D341Med (cell line): ENCODE measurements around the gene SEPTIN2.
"Not testable (repeated sequence)": the region's sequence is repeated elsewhere in the genome, so short reads cannot be mapped to it uniquely, and the experiment has no call there.

Experiments used
- DNase-seq: peaks from one replicate; pipeline ENCODE4 v3.0.0; 2012; ENCODE audit warnings: low spot score

Gene SEPTIN2

GRCh38 chr2:241386519-241386918 is 70.8 kb downstream of the SEPTIN2 start:
- no peak for DNase-seq

GRCh38 chr2:241389697-241390096 is 74.0 kb downstream of the SEPTIN2 start:
- DNase-seq = no peak

DNA sequence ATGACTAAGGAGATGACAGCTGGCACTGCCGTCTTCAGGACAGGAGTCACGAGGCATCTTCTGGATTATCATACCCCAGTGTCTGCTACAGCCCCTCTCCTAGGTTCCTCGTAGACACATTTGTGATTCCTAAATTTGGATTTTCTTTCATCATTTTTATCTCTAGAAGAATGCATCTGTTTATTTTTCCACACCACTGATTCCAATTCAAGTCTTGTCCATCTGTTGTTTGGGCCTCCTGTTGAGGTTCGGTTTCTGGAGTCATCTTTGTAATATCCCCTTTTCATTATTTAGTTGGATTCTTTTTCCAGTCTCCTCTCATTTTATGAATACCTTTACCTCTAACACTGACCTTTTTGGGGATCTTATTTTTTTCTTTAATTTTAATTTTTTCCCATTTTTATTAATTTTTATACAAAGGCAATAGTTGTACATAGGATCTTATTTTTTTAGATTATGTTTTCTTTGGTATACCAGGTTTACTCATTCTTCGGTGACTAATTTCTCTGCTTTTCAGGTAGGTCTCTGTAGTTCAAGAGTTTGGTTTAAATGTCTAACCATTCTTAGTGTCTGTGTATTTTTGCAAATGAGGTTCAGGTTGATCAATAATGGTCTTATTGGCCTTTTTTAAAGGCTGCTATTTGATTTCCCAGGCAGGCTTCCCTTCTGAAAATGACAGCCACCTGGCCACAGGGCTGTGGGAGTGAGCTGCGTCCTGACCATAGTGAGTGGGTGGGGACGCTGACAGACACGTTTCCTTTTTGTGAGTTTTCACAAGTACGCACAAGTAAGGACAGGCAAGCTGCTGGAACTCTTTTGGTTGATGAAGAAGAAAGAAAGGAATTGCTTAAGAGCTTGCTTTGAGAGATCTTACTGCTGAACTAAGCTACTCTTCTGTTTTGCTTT is 74.8 kb downstream of the SEPTIN2 start:
- no peak for DNase-seq

GRCh38 chr2:241391892-241392665 is 76.4 kb downstream of the SEPTIN2 start:
- DNase-seq = peak; percentile 55

GRCh38 chr2:241392753-241393152 is 77.0 kb downstream of the SEPTIN2 start:
- not testable (repeated sequence) for DNase-seq

DNA sequence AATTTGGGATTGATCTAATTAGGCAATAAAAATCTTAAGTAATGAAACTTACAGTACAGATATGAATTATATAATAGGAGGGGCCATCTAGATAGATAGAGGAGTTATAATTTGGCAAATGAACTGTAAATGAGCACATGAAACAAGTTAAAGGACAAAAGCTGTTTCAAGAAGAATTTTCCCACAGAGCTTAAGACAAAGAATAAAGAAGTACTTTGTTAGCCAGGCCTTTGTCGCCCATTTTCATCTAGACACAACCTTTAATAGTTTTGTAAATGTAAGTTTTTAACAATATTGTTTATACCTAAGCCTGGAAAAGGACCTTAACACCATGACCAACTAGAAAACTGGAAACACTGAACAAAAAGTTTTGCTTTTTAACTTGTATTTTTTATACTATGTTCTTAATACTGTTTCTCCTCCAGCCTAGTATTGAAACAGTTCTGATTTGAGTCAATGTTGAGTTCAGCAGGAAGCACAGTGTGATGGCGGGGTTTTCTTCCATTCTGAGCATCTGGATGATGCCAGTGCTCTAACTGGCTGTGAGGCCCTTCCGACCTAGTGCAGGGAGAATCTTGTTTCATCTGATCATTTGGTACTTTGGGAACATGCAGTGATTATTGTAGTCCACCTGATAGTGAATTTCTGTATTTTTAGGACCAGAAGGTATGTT is 77.9 kb downstream of the SEPTIN2 start:
- no peak for DNase-seq

DNA sequence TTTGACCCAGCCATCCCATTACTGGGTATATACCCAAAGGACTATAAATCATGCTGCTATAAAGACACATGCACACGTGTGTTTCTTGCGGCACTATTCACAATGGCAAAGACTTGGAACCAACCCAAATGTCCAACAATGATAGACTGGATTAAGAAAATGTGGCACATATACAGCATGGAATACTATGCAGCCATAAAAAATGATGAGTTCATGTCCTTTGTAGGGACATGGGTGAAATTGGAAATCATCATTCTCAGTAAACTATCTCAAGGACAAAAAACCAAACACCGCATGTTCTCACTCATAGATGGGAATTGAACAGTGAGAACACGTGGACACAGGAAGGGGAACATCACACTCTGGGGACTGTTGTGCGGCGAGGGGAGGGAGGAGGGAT is 81.1 kb downstream of the SEPTIN2 start:
- not testable (repeated sequence) for DNase-seq

DNA sequence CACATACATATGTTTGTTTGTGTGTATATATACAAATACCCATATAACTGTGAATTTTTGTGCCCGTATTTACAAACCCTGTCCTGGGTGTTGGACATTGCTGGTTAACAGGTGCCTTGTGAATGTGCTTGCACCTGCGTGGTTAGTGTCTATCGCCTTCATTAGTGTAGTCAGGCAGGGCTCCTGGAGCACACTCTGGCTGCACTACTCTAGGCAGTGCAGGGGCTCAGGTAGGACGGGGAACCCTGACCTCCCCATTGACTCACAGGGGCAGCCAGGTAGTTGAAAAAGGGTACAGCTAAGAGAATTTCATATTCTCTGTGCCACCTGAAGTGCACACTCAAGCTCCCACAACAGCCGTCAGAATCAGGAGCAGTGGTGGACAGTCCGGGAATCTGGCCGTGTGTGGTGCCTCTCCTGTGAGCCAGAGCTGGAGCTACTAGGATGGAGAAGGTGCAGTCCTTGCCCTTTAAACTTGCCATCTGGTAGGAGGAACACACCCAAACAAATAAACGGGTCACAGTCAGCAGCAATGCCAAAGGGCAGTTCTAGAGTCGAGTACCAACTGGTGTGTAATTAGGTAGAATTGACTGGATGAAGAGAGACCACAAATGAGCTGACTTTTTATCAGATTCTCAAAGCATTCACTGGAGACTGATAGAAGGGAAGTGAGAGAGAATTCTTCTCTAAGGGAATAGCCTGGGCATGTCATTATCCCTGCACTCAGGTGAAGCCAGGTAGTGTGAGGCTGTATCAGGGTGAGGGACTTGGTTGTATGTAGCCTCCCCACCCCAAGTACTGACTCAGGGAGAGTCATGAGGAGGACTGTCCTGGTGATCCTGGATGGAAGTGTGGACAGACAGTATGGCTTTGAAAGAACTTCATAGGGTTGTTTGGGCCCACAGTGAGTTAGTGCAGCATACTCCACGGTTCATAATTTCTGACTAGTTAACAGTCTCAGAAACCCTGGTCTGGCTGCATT is 84.5 kb downstream of the SEPTIN2 start:
- no peak for DNase-seq
